ENCODE data around the gene ERI3.

DNA sequence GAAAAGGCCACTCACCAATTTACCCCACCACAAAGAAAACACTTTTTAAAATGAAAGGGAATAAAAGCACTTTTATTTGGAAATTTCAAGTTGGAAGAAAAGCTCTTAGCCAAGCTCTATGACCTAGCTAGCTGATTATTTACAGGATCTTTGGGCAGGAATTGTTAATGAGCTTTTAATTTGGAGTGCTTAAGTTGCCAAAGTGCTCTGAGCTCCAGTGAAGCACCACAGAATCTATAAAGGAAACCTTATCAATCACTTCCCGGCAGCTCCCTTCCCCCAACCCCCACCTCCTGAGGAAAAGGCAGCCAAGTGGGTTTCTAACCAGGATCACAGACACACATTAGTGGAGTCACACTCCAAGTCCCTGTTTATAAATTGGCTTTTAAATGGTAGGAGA, 1.5 kb downstream of the ERI3 start:
- no peak for TF ChIP-seq EZH2 (IDR thresholded peaks at IDR 0.05; ENCODE audit: borderline replicate concordance, insufficient read depth, low read length, poor library complexity, severe bottlenecking)
- TF ChIP-seq EP300 (conservative IDR thresholded peaks at IDR 0.05; ENCODE audit: poor library complexity, severe bottlenecking), result no peak
- no peak for TF ChIP-seq POLR2AphosphoS5 (IDR thresholded peaks at IDR 0.05)
- TF ChIP-seq, protein P1, sequence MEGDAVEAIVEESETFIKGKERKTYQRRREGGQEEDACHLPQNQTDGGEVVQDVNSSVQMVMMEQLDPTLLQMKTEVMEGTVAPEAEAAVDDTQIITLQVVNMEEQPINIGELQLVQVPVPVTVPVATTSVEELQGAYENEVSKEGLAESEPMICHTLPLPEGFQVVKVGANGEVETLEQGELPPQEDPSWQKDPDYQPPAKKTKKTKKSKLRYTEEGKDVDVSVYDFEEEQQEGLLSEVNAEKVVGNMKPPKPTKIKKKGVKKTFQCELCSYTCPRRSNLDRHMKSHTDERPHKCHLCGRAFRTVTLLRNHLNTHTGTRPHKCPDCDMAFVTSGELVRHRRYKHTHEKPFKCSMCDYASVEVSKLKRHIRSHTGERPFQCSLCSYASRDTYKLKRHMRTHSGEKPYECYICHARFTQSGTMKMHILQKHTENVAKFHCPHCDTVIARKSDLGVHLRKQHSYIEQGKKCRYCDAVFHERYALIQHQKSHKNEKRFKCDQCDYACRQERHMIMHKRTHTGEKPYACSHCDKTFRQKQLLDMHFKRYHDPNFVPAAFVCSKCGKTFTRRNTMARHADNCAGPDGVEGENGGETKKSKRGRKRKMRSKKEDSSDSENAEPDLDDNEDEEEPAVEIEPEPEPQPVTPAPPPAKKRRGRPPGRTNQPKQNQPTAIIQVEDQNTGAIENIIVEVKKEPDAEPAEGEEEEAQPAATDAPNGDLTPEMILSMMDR (IDR thresholded peaks at IDR 0.05; ENCODE audit: poor library complexity, severe bottlenecking), result no peak
- TF ChIP-seq RAD21 (conservative IDR thresholded peaks at IDR 0.05), result no peak
- TF ChIP-seq, protein P2, sequence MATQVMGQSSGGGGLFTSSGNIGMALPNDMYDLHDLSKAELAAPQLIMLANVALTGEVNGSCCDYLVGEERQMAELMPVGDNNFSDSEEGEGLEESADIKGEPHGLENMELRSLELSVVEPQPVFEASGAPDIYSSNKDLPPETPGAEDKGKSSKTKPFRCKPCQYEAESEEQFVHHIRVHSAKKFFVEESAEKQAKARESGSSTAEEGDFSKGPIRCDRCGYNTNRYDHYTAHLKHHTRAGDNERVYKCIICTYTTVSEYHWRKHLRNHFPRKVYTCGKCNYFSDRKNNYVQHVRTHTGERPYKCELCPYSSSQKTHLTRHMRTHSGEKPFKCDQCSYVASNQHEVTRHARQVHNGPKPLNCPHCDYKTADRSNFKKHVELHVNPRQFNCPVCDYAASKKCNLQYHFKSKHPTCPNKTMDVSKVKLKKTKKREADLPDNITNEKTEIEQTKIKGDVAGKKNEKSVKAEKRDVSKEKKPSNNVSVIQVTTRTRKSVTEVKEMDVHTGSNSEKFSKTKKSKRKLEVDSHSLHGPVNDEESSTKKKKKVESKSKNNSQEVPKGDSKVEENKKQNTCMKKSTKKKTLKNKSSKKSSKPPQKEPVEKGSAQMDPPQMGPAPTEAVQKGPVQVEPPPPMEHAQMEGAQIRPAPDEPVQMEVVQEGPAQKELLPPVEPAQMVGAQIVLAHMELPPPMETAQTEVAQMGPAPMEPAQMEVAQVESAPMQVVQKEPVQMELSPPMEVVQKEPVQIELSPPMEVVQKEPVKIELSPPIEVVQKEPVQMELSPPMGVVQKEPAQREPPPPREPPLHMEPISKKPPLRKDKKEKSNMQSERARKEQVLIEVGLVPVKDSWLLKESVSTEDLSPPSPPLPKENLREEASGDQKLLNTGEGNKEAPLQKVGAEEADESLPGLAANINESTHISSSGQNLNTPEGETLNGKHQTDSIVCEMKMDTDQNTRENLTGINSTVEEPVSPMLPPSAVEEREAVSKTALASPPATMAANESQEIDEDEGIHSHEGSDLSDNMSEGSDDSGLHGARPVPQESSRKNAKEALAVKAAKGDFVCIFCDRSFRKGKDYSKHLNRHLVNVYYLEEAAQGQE (IDR thresholded peaks at IDR 0.05; ENCODE audit: borderline replicate concordance), result no peak
- TF ChIP-seq TAF1 (IDR thresholded peaks at IDR 0.05; ENCODE audit: low read depth), result no peak
- no peak for TF ChIP-seq MXI1 (conservative IDR thresholded peaks at IDR 0.05; ENCODE audit: poor library complexity, severe bottlenecking)
- TF ChIP-seq SMC3 (conservative IDR thresholded peaks at IDR 0.05; ENCODE audit: poor library complexity), result no peak
